Measurements from ENCODE around the gene ANKIB1.

DNA sequence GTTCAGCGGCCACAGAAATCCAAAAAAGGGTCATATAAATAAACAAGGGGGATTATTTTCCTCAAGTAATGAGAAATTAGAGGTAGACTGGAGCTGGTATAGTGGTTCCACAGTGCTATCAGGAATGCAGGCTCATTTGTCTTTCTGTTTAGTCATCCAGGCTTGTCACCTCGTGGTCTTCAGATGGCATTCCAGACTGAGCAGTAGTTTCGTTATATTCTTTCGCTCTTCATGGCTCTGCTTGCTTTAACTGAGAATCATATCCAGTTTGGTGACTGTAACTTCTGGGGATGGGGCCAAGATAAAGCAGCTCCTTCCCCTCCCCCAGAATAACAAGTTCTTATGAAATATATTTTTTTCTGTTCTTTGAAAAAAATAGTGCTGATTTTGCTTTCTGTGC lies 9.5 kb downstream of the ANKIB1 start:
- TF ChIP-seq, protein P1, sequence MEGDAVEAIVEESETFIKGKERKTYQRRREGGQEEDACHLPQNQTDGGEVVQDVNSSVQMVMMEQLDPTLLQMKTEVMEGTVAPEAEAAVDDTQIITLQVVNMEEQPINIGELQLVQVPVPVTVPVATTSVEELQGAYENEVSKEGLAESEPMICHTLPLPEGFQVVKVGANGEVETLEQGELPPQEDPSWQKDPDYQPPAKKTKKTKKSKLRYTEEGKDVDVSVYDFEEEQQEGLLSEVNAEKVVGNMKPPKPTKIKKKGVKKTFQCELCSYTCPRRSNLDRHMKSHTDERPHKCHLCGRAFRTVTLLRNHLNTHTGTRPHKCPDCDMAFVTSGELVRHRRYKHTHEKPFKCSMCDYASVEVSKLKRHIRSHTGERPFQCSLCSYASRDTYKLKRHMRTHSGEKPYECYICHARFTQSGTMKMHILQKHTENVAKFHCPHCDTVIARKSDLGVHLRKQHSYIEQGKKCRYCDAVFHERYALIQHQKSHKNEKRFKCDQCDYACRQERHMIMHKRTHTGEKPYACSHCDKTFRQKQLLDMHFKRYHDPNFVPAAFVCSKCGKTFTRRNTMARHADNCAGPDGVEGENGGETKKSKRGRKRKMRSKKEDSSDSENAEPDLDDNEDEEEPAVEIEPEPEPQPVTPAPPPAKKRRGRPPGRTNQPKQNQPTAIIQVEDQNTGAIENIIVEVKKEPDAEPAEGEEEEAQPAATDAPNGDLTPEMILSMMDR (IDR thresholded peaks at IDR 0.05) = no peak
- TF ChIP-seq EZH2 (IDR thresholded peaks at IDR 0.05) (no peak), EZH2phosphoT487 (IDR thresholded peaks at IDR 0.05) (no peak)

All from neural progenitor cell (in vitro differentiated cells).